Nephron progenitor cell (in vitro differentiated cells): ENCODE results near the gene B4GALNT4.
A peak's percentile ranks its signal among the peaks of the same experiment; 100 is the strongest.

Experiments
- DNase-seq: peaks from one replicate; pipeline ENCODE4 v3.0.0; 2021
- H3K27ac Mint-ChIP-seq: 2 replicates; pipeline ENCODE4 v1.8.0; 2021; ENCODE audit warnings: mild to moderate bottlenecking, moderate library complexity, mixed read lengths
- H3K27me3 Mint-ChIP-seq: 2 replicates; pipeline ENCODE4 v1.8.0; 2021; ENCODE audit warnings: mild to moderate bottlenecking, low read depth, mixed read lengths; ENCODE audit not compliant: poor library complexity
- H3K36me3 Mint-ChIP-seq: 2 replicates; pipeline ENCODE4 v1.8.0; 2021; ENCODE audit warnings: low read depth, mixed read lengths
- H3K4me1 Mint-ChIP-seq: 2 replicates; pipeline ENCODE4 v1.8.0; 2021; ENCODE audit warnings: mixed read lengths
- H3K4me3 Mint-ChIP-seq: 2 replicates; pipeline ENCODE4 v1.8.0; 2021; ENCODE audit warnings: mild to moderate bottlenecking, moderate library complexity, mixed read lengths
- H3K9me3 Mint-ChIP-seq: 2 replicates; pipeline ENCODE4 v1.8.0; 2021; ENCODE audit warnings: mild to moderate bottlenecking, moderate library complexity, mixed read lengths
- TF ChIP-seq, protein P1 (sequence below): fragments of 200-600 bp; sonication (generic); IDR thresholded peaks from 2 replicates; pipeline ENCODE4 v1.5.0; 2021; ENCODE audit warnings: antibody characterized with exemption

The B4GALNT4 gene

DNA sequence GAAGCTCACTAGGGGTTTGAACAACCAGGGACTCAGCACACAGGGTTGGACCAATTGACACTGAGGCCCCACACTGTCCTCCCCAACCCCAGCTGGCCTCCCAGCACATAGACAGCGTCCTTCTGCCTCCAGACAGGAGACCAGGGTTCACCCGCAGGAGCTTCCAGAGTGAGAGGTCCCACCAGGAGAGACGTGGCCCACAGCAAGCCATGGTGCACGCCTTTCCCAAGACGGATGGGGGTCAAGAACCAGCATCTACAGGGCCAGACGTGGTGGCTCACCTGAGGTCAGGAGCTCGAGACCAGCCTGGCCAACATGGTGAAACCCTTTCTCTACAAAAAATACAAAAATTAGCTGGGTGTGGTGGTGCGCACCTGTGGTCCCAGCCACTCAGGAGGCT, 57.6 kb downstream of the B4GALNT4 start:
- peaks cover 12% of the 10 kb centered on the region for H3K9me3 Mint-ChIP-seq
- H3K36me3 Mint-ChIP-seq: no peaks in the 10 kb centered on the region
- H3K27me3 Mint-ChIP-seq: peaks cover 40% of the 10 kb centered on the region
- H3K4me3 Mint-ChIP-seq: no peak overlapping the region
- peaks cover 3% of the 10 kb centered on the region for H3K4me1 Mint-ChIP-seq
- H3K27ac Mint-ChIP-seq: no peak overlapping the region
- TF ChIP-seq, protein P1, sequence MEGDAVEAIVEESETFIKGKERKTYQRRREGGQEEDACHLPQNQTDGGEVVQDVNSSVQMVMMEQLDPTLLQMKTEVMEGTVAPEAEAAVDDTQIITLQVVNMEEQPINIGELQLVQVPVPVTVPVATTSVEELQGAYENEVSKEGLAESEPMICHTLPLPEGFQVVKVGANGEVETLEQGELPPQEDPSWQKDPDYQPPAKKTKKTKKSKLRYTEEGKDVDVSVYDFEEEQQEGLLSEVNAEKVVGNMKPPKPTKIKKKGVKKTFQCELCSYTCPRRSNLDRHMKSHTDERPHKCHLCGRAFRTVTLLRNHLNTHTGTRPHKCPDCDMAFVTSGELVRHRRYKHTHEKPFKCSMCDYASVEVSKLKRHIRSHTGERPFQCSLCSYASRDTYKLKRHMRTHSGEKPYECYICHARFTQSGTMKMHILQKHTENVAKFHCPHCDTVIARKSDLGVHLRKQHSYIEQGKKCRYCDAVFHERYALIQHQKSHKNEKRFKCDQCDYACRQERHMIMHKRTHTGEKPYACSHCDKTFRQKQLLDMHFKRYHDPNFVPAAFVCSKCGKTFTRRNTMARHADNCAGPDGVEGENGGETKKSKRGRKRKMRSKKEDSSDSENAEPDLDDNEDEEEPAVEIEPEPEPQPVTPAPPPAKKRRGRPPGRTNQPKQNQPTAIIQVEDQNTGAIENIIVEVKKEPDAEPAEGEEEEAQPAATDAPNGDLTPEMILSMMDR: no peak
- no peak for DNase-seq

DNA sequence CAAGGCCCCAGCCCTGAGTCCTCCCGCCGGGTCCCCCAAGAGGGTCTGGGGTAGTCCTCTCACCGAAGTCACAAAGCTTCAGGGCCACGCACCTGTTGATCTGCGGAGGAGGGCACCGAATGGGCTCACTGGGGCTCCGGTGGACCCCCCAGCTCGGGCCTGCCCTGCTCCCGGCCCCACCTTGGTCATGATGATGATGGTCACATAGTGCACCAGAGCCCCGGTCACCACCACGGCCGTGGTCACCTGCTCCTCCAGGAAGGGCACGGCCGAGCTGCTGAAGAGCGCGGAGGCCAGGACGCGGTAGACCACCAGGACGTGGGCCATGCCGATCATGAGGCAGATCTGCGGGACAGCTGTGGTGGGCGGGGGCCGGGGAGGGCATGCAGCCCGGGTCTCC, 59.0 kb downstream of the B4GALNT4 start:
- Mint-ChIP-seq H3K27me3 (peaks cover 36% of the 10 kb centered on the region), H3K36me3 (no peaks in the 10 kb centered on the region), H3K9me3 (peaks cover 12% of the 10 kb centered on the region), H3K4me1 (peaks cover 3% of the 10 kb centered on the region), H3K4me3 (no peak overlapping the region), H3K27ac (no peak overlapping the region)
- no peak for DNase-seq
- TF ChIP-seq, protein P1: no peak

DNA sequence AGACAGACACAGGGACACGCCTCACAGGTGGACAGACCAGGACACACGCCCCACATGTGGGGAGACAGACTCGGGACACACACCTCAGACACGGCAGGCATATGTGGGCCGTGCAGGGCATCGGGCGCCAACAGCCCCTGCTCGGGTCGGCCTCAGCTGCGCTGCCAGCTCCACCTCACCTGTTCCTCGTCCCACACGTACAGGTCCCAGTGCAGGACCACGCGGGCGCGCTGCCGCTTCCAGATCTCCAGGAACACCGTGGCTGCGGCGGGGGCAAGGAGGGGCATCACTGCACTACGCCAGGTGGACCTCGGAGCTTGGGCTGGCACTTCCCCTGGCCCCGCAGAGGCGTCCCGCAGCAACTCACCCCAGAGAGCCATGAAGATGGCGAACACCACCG, 60.1 kb downstream of the B4GALNT4 start:
- peaks cover 29% of the 10 kb centered on the region for H3K27me3 Mint-ChIP-seq
- H3K4me3 Mint-ChIP-seq: no peak overlapping the region
- peaks cover 3% of the 10 kb centered on the region for H3K4me1 Mint-ChIP-seq
- TF ChIP-seq, protein P1: no peak
- no peak overlapping the region for H3K27ac Mint-ChIP-seq
- H3K9me3 Mint-ChIP-seq: peaks cover 9% of the 10 kb centered on the region
- no peaks in the 10 kb centered on the region for H3K36me3 Mint-ChIP-seq
- DNase-seq: peak; percentile 2

DNA sequence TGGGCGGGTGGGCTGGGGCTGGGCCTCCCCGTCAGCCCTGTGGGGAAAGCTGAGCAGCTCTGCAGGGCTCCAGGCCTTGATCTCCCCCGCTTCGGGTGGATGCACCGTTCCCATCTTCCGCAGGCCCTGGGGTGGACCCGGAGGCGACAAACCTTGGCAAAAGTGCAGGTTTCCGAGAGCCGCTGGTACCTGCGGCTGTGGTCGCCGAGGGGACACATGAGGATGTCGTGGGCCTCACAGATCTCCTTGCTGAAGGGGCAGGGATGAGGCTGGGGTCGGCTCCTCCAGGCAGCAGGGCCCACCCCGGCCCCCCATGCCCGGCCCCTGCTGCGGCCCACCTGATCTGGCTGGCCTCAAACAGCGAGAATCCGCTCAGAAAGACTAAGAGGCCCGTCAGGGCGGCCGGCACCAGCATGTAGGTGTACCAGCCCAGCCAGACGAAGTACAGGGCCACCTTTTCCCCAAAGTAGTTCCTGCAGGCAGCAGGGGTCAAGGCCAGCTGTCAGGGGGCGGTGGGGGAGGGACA, 60.7 kb downstream of the B4GALNT4 start:
- TF ChIP-seq, protein P1: no peak
- DNase-seq: peak; percentile 12
- peaks cover 23% of the 10 kb centered on the region for H3K27me3 Mint-ChIP-seq
- peaks cover 4% of the 10 kb centered on the region for H3K9me3 Mint-ChIP-seq
- H3K4me1 Mint-ChIP-seq: peaks cover 3% of the 10 kb centered on the region
- H3K36me3 Mint-ChIP-seq: no peaks in the 10 kb centered on the region
- H3K4me3 Mint-ChIP-seq: no peak overlapping the region
- no peak overlapping the region for H3K27ac Mint-ChIP-seq
